HG03095 (cell line): ENCODE data around the gene BCAS3.

Source experiments
- ATAC-seq: cut with Tn5 transposase; IDR thresholded peaks from one replicate; pipeline ENCODE4 v1.9.1; 2021; ENCODE audit warnings: moderate library complexity; ENCODE audit not compliant: unreplicated experiment

Gene BCAS3

DNA sequence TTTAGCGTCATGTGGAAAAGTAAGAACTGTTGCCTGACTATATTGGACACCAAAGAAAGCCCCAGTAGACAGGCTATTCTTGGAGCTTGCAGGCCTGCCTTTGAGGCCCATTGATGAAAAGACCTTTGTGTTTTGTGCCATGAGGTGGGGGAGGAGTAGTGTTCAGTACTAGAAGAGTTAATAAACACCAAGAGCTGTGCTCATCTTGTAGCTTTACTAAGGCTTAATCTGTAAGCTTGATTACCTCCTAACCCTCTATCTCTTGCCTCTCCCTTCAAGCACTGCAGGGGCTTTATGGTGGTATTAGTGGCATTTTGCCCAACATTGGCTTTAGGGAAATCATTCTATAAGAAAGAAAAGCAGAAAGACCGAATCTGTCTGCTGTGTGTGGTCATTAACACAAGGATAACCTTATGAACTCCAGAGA lies 501.7 kb downstream of the BCAS3 start:
- no peak for ATAC-seq

DNA sequence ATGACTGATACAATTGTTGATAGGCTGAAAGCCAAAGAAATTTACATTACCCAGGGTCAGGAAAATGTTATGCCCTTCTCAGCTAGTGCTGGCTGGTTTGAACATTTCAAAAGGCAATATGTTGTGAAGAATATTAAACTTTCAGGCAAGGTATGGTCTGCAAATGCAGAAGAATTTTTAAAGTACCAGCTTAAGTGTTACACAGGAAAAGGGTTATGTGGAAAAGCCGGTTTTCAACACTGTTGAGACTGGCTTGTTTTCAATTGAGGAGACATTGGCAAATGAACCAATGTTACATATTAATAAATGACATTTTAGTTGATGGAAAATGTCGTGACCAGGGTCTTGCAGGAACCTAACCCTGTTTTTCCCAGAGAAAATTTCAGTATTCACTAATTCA lies 506.1 kb downstream of the BCAS3 start:
- ATAC-seq, result no peak

DNA sequence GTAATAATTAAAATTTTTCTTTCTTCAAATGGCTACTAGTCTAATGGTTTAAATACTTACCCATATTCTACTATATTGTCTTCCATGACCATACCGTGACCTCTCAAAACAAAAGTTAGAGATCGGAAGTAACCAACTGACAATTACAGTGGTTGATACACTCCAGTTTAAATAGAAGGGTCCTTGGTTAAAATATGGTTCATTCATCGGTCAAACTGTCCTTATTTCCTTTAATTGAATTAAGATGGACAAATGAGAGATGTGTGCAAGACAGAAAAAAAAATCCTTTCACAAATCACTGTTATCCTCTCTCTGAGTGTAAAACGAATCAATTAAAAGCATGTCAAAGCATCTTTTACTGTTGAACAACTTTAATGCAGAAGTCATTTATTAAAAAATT lies 507.7 kb downstream of the BCAS3 start:
- ATAC-seq, result no peak

DNA sequence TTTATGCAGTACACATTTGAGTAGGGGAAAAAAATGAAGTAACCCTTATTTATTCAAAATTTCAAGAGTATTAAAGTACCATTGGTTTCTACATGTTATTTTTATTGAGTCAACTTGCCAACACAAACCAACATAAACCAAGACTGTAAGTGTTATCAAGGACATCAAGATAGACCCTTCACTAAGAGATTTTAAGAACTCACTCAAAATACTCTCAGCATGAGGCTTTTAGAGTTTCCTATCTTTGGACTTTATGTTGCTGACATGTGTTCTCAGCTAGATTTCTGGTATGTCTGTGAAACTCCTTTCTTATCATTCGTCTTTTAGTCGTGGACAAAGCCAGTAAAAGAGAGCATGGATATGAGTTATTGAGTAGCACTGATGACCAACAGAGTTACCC lies 509.4 kb downstream of the BCAS3 start:
- ATAC-seq, result no peak

DNA sequence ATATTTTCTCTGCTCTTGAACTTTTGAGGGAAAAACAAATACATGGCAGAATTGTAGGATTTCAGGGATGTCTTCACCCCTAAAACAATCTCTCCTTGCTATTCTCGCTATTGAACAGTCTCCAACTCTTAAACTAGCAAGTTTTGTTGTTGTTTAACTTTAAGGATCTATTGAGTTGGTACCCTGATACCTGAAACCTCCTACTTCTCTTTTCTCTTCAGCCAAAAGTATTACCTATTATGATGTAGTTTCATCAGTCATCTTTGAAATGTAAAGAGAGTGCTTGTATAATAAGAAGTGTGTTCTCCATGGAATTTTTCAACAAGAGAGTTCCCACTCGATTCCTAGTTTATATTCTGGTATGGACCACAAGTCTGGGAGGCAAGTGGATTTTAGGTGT lies 510.4 kb downstream of the BCAS3 start:
- ATAC-seq, result no peak

DNA sequence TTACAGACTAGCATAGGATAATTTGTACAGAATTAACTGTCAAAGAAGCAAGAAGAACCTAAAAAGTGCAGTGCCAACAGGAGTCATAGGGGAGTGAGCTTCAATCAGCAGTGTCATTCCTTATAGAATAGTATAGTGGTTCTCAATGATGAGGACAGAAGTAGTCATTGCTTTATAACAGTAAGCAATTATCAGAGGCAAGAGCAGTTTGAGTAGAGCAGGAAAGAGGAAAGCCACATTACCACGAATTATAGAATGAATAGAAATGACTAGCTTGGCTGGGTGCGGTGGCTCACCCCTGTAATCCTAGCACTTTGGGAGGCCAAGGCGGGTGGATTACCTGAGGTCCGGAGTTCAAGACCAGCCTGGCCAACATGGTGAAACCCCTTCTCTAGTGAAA lies 512.3 kb downstream of the BCAS3 start:
- no peak for ATAC-seq

DNA sequence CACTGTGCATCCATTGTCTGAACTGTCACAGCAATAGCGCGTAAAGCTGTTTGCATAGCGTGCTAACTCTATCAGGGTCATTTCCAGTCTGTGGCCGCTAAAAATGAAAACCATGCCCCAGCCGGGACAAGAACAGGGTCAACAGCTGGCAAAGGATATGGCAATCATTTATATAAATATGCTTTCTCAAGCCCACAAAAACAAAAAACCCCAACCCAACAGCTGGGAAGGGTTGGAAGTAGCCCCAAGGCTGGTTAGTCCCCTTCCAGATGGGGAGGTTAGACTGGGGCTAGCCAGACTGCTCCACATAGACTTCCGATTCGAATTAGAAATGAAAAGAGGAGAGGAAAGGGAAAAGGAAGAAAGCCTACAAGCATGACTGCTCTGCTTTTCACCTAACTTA lies 518.7 kb downstream of the BCAS3 start:
- no peak for ATAC-seq

DNA sequence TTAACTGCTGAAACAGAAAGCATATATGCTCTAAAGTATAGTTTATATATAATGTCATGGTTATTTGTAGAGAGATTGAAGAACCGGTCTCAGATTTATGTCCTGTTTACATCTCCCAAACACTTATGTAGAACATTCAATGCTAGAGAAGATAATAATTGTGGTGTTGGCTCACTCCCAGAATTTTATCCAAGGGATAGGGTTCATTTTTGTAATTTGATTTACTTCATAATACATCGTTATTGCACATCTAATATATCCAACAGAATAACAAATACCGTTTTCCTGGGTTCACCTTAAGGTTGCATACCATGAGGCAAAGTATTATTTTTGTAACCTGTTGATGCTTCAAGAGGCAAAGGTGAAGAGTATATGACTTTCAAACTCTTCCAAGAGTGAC lies 519.1 kb downstream of the BCAS3 start:
- ATAC-seq, result no peak

DNA sequence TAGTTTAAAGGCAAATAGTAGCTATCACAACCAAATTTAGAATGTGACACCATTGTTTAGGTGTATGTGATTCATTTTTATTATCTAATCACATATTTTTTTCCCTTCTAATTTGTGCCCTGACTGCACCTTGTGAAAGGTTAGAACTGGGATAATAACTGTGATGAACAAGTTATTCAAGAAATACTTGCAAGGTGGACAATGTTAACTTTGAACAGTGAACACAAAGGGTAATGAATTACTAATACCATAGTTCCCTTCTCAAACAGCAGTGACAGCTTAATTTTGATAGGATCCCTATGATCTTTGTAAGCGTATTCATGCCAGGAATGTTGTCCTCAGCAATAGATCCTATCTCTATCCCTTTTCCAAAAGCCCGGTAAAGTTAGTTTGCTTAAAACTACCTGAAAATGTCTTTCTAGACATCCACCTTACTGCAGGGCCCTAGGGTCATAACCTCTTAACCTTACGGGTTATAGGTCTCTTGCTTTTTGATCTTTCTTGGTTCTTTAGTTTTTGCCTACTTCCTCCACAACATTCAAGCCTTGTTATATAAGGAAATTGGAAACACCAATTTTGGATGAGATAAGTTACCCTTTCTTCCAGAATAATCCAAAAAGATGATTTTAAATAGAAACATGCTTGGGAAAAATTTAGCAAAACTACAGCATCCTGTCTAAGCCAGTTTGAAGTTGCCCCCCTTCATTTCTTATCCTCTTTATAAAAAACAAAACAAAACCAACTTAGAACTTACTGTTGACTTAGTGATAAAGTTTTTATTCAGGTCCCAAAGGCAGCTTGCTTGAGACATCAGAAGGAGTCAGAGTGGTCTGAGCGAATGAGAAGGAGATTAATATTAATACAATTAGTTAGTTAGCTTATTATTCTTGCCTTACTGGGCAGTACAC lies 522.0 kb downstream of the BCAS3 start:
- no peak for ATAC-seq

DNA sequence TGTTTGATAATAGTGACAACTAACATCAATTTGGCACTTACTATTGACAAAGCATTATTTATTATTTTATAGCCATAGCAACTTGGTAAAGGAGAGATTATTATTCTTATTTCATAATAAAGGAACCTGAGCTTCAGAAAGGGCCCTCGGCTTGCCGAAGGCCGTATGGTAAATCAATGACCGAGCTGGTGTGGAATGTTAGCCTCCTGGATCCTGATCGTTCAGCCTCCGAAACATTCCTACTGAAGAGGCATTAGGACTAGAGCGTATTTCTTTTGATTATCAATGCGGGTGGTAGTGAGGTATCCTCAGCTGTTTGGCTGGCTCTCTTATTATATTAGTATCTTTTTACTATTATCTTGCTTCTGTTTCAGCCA lies 522.7 kb downstream of the BCAS3 start:
- ATAC-seq, result no peak

DNA sequence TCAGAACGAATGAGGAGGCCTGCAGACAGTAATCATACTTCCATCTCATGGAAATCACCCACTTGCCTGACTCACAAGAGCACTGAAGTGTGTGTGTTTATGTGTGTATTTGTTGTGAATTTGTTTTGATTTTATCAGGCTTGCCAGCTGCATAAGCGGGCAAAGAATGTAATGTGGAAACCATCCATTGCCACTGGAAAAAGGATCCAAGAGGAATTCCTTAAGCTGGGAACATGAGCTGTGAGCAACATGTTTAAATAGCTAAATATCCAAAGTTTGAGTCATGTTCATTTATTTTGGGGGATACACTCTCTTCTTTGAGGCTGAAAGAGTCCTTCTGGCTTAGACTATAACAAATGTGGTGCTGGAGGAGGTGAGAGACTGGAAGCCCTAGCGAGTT lies 523.6 kb downstream of the BCAS3 start:
- no peak for ATAC-seq

DNA sequence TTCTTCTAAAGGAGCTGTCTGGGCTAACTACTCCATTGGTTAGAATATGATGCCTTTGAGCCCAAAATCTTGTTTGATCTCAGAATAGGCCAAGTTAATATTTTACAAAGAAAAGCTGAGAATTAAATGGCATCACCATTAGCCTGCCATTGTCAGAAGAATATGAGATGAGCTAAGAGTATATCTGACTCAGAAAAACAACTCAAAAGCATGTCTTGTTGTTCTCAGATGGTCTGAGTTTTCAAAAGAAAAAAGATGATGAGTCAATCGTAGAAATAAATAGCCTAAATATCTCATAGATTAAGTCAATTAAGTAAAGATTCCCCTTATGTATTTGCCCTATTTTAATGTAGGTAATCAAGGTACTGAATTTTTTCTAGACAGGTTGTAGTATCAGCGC lies 524.9 kb downstream of the BCAS3 start:
- ATAC-seq, result no peak

DNA sequence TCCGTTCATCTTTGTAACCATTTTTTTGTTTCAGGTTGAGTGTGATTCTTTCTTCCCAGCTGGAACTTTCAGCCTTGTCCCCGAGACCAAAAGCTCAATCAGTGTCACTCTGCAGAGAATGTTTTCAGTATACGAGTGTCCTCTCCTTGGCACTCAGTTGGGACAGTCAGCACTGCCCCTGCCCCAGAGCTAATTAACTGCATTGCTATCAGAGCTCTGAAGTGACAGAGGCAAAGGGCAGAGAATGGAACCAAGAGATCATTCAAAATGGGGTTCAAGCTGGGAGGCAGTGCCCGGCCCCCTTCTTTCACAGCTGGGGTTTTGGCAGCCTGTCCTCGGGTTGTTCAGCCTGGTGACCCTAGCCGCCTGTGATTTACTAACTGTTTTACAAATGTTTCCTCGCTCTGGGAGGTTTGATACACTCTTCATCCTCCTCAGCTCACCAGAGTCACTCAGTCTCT lies 526.0 kb downstream of the BCAS3 start:
- no peak for ATAC-seq

DNA sequence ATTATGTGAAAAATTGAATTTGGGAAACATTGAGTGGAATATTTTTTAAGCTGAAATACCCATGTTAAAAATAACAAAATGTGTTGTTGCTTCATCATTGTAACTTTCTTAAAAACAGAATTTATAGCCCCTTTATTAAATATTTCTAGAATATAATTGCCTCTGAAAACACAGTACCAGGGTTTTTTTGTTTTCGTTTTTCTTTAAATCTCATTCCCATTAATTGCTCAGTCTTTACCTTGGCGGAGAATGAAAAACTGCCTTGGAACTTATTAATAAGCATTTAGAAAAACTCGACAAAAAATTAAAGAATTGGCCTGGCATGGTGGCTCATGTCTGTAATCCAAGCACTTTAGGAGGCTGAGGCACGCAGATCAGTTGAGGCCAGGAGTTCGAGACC lies 526.8 kb downstream of the BCAS3 start:
- no peak for ATAC-seq

DNA sequence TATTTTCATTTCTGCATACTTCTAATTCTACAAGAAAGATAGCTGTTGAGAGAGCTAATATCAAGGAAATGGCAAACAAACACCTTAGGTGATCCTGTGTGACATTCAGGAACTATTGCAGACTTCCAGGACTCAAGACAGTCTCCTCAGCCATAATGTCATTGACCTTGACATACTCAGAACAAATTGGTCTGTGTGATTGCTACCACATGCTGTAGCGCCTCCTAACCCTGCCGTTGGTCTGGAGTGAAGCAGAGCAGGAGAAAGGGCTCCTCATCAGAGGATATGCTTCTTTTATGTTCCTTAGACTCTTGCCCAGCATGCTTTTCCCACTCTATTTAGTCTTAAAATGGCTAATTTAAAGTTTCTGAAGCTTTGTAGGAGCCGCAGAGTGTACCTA lies 527.8 kb downstream of the BCAS3 start:
- no peak for ATAC-seq

DNA sequence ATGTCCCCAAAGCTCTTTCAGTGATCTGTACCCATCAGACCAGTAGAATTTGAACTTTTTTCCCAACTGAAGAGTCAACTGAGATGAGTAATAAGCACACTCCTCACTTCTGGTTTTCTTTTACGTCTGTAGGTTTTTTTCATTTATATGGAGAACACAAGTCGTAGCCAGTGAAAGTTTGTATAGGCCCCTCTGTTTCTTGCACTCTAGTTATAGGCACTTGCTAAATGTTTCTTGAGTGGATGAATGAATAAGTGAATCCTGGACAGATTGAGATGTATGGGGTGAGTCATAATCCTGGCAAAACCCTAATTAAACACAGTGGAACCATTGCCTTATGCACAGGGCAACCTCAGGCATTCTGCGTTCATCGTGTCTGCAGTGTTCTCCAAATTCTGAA lies 528.3 kb downstream of the BCAS3 start:
- ATAC-seq, result no peak

DNA sequence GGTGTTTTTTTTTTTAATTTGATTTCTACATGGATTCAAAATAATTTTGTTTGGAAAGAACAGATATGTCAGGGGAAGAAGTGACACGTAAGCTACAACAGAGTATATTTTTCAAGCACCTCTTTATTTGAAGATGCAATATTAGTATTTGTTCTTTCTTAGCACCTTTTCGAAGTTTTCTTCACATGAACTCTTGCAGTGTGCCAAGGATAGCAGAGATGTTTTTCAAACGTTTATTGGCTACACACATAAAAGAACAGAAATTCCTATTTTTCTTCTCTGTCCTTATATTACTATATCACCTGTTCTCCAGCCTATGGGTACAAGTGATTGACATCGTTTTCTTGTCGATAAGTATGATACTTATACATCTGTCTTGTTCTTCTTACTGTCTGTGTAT lies 529.3 kb downstream of the BCAS3 start:
- no peak for ATAC-seq

DNA sequence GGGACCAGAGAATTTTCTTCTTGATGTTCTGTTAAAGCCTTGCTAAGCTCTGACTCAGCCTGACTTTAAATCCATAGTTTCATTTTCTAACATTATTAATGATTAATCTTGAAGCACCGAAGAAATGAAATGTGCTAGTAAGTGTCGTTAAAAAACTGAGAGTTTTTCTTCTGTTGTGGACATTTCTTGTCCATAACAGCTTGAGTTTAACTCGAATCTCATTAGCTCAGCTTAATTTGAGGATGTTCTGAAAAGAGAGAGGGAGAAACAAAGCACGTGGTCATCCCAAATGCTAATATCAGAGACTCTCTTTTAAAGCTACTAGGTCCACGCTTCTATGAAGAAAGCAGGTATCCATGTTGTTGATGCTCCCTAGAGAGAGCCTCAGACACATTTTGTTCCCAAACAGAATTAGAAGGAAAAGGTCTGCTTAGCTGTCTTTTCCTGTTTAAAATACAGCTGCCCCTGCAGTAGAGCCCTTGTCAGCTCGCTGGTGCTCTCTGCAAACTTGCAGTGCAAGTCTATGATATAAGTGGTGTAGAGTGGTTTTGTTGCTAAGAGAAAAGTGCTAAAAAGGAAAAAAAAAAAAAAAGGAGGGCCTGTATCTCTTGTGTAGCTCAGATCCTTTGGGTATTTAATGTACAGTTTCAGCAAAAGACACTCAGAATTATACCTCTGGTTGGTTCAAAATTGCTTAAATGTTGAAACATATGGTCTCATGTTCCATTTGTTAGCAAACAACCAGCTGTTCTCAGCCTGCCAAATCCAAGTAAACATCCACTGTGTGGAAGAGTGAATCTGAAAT lies 530.9 kb downstream of the BCAS3 start:
- no peak for ATAC-seq

DNA sequence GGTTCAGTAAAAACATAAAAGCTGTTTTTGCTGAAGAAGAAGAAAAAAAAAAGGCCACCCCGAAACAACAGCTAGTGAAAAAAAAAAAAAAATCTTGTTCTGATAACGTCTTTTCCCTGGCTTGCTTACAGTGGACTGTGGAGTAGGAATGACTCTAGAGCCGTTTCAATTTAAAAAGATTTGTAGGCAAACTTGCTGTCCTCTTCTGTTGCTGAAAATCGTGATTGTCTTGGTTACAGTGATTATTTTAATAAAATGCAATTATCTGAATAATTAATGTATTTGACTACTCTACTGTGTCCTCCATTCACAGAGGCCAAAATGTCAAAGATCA lies 531.4 kb downstream of the BCAS3 start:
- ATAC-seq, result no peak

DNA sequence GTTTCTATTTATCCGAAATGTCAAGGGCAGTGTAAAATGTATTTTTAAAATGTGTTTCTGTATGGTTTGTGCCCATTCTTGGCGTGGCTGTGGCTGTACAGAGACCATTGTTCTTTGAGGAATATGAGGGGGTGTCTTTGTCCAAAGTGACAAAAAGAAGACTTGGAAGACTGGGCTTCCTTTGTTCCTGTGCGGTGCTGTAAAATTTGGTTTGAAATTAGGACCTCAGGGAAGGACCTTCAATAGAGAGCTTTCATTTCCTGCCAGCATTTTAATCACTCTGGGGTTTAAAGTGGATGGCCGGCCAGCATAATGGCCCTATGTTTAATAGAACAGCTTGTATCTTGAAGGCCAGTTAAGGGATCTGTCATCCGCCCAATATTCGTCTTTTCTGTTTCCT lies 531.9 kb downstream of the BCAS3 start:
- ATAC-seq, result no peak

DNA sequence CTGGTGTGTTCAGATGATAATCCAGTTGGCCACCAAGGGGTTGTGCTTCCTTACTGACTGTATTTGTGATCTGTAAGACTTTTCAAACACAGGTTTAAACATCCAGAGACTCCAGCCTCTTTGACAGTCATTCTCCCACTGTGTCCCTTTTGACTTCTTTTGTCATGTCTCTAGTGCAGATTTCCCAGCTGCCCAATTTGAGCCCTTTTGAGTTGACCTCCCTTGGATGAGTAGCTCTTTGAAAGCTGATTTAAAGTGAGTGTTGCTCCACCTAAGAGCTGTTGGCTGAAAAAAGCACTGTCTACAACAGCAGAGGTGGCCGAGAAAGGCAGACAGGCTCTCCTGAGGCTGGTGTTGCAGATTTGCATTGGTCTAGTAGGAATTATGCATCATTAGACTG lies 533.6 kb downstream of the BCAS3 start:
- no peak for ATAC-seq

DNA sequence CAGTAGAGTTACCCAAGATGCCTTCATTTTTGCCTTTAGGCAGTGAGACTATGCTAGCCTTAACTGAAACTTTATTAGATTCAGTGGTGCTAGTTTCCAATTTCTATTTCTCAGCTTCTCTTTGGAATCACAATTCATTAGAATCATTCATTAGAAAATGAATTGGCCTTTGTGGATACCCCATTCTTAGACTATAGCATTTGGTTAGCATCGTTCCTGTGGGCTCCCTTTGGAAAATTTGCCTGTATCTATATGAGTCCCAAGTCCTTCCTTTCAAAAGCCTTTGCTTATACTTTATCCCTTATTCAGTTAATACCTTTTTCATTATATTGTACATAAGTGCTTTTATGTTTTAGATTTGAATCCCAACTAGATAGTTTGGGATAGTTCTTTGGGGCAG lies 535.0 kb downstream of the BCAS3 start:
- ATAC-seq, result no peak
